ENCODE measurements around the gene PHB1.
"Not testable (repeated sequence)": the region's sequence is repeated elsewhere in the genome, so short reads cannot be mapped to it uniquely, and the experiment has no call there.

The PHB1 gene

GRCh38 chr17:49378311-49378710 is 36.4 kb downstream of the PHB1 start:
- no peak for DNase-seq (ENCODE audit: low spot score)

GRCh38 chr17:49375544-49375943 is 39.1 kb downstream of the PHB1 start:
- no peak for DNase-seq (ENCODE audit: low spot score)

GRCh38 chr17:49373115-49373514 is 41.6 kb downstream of the PHB1 start:
- no peak for DNase-seq (ENCODE audit: low spot score)

- DNase-seq (ENCODE audit: low spot score): no peak
Measured at GRCh38 chr17:49372425-49372824, 42.3 kb downstream of the PHB1 start.

GRCh38 chr17:49370971-49371834 is 43.5 kb downstream of the PHB1 start:
- peak; percentile 87 for DNase-seq (ENCODE audit: low spot score)

- no peak for DNase-seq (ENCODE audit: low spot score)
Measured at GRCh38 chr17:49369760-49370159, 44.9 kb downstream of the PHB1 start.

- no peak for DNase-seq (ENCODE audit: low spot score)
Measured at GRCh38 chr17:49369089-49369488, 45.6 kb downstream of the PHB1 start.

- peak; percentile 52 for DNase-seq (ENCODE audit: low spot score)
Measured at GRCh38 chr17:49365667-49366066, 49.0 kb downstream of the PHB1 start.

- DNase-seq (ENCODE audit: low spot score): not testable (repeated sequence)
Measured at GRCh38 chr17:49365126-49365525, 49.6 kb downstream of the PHB1 start.

GRCh38 chr17:49364119-49364518 is 50.6 kb downstream of the PHB1 start:
- no peak for DNase-seq (ENCODE audit: low spot score)

GRCh38 chr17:49363251-49363650 is 51.4 kb downstream of the PHB1 start:
- DNase-seq (ENCODE audit: low spot score): no peak

GRCh38 chr17:49362723-49363117 is 52.0 kb downstream of the PHB1 start:
- no peak for DNase-seq (ENCODE audit: low spot score)

- DNase-seq (ENCODE audit: low spot score): peak; percentile 99
Measured at GRCh38 chr17:49361902-49362722, 52.6 kb downstream of the PHB1 start, which contains the start of gene ZNF652. ZNF652 (minus strand) TSS chr17:49362250; CDS start chr17:49317725, 44,525 bp downstream.

GRCh38 chr17:49361129-49361901 is 53.4 kb downstream of the PHB1 start:
- no peak for DNase-seq (ENCODE audit: low spot score)

- no peak for DNase-seq (ENCODE audit: low spot score)
Measured at GRCh38 chr17:49360796-49361128, 53.9 kb downstream of the PHB1 start.

GRCh38 chr17:49359990-49360795 is 54.5 kb downstream of the PHB1 start:
- DNase-seq (ENCODE audit: low spot score): no peak

- no peak for DNase-seq (ENCODE audit: low spot score)
Measured at GRCh38 chr17:49358641-49359247, 55.9 kb downstream of the PHB1 start.

GRCh38 chr17:49357516-49357915 is 57.2 kb downstream of the PHB1 start:
- DNase-seq (ENCODE audit: low spot score): no peak

GRCh38 chr17:49356320-49356719 is 58.4 kb downstream of the PHB1 start:
- no peak for DNase-seq (ENCODE audit: low spot score)

Measured in iPS-NIHi11 (cell line).